HEK293T (cell line): Measurements from ENCODE around the gene CCR6.

Experiments used
- ARNT ChIP-seq: fragments of 450-650 bp; IDR thresholded peaks from 2 replicates; pipeline ENCODE4 v1.6.1; 2017; ENCODE audit warnings: mild to moderate bottlenecking
- BHLHE40 ChIP-seq: fragments of 450-650 bp; IDR thresholded peaks from 2 replicates; pipeline ENCODE4 v1.6.1; 2016; ENCODE audit warnings: mild to moderate bottlenecking, moderate library complexity, borderline replicate concordance
- CTBP1 ChIP-seq: fragments of 450-650 bp; IDR thresholded peaks from 2 replicates; pipeline ENCODE4 v1.6.1; 2016; ENCODE audit warnings: borderline replicate concordance
- ELF4 ChIP-seq: fragments of 450-650 bp; IDR thresholded peaks from 2 replicates; pipeline ENCODE4 v1.6.1; 2017; ENCODE audit warnings: antibody characterized with exemption
- FOXA1 ChIP-seq: fragments of 450-650 bp; IDR thresholded peaks from 2 replicates; pipeline ENCODE4 v1.6.1; 2016; ENCODE audit warnings: mild to moderate bottlenecking
- FOXK2 ChIP-seq: fragments of 450-650 bp; IDR thresholded peaks from 2 replicates; pipeline ENCODE4 v1.6.1; 2016; ENCODE audit warnings: mild to moderate bottlenecking
- FOXM1 ChIP-seq: fragments of 450-650 bp; IDR thresholded peaks from 2 replicates; pipeline ENCODE4 v1.6.1; 2017; ENCODE audit warnings: mild to moderate bottlenecking, borderline replicate concordance
- LEF1 ChIP-seq: fragments of 450-650 bp; IDR thresholded peaks from 2 replicates; pipeline ENCODE4 v1.6.1; 2017; ENCODE audit warnings: mild to moderate bottlenecking, borderline replicate concordance
- NFRKB ChIP-seq: fragments of 450-650 bp; IDR thresholded peaks from 2 replicates; pipeline ENCODE4 v1.6.1; 2016; ENCODE audit warnings: mild to moderate bottlenecking, moderate library complexity
- SP1 ChIP-seq: fragments of 450-650 bp; IDR thresholded peaks from 2 replicates; pipeline ENCODE4 v1.6.1; 2017
- SUZ12 ChIP-seq: fragments of 450-650 bp; IDR thresholded peaks from 2 replicates; pipeline ENCODE4 v1.6.1; 2016; ENCODE audit warnings: mild to moderate bottlenecking
- TARDBP ChIP-seq: fragments of 450-650 bp; IDR thresholded peaks from 2 replicates; pipeline ENCODE4 v1.6.1; 2016

- TF ChIP-seq ELF4 (no peak), SP1 (no peak), SUZ12 (no peak), LEF1 (no peak), FOXK2 (no peak), FOXM1 (no peak), ARNT (no peak), FOXA1 (no peak), NFRKB (no peak), BHLHE40 (no peak), TARDBP (no peak), CTBP1 (no peak)
Observed at GRCh38 chr6:167139761-167140160, 16.9 kb downstream of the CCR6 start.
